HG03159 (cell line): Measurements from ENCODE around the gene UEVLD.

Experiments
- ATAC-seq: cut with Tn5 transposase; IDR thresholded peaks from one replicate; pipeline ENCODE4 v1.9.1; 2021; ENCODE audit warnings: mild to moderate bottlenecking, moderate library complexity; ENCODE audit not compliant: unreplicated experiment

The UEVLD gene

GRCh38 chr11:18590571-18590970 is 2.0 kb upstream of the UEVLD start:
- ATAC-seq, result no peak

- no peak for ATAC-seq
These were observed 6.7 kb downstream of the UEVLD start for GRCh38 chr11:18581825-18582224.

GRCh38 chr11:18580113-18580766 is 8.3 kb downstream of the UEVLD start:
- ATAC-seq, result no peak

DNA sequence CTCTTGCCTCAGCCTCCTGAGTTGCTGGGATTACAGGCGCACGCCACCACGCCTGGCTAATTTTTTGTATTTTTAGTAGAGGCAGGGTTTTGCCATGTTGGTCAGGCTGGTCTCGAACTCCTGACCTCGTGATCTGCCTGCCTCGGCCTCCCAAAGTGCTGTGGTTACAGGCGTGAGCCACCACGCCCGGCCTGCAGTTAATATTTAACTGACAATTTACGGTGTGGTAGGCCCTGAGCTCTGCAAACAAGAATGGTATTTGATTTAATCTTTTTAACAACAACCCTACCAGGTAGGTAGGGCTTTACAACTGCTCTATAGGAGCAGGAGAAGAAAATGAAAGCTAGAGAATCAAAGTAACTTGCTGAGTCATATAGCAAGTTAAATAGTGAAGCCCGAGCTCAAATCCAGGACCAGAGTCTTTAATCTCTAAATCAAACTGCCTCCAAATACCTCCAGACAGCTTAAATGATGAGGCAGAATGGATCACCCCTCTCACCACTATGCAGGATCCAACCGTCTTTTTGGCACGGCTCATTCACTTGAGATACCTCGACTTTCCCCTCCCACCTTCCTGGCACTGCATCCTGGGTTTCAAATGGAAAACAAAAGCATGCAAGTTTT is 9.4 kb downstream of the UEVLD start:
- peak; percentile 87 for ATAC-seq

- ATAC-seq, result no peak
These were observed 13.2 kb downstream of the UEVLD start for GRCh38 chr11:18575361-18575760.

DNA sequence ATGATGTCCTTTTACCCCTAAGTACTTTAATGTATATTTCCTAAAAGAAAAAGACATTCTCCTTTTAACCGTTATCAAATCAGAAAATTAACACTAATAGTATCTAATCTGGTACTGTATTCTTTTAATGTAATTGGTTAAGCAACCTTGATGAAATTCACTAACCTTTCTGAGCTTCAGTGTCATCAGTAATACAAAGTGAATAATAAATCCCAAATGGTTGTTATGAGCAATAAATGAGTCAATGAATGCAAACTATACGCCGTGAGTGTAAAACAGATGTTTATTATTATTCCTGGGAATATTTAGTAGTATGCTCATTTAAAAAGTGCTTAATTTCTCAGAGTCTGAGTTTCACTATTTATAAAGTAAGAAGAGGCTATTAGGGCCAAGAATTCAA is 21.5 kb downstream of the UEVLD start:
- ATAC-seq, result no peak

DNA sequence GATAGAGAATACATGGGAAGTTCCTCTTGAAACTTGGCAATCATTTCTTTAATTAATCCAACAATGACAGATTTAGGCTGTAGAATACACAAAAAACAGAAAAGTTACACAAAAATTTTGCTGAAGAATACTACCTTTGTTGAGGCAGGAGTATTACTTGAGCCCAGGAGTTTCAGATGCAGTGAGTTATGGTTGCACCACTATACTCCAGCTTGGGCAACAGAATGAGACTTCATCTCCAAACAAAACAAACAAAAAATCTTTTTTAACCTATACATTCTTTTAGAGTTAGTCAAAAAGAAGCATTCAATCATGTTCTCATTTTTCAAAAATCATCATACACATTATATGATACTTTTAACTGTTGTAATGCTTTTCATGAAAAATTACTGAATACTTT is 22.1 kb downstream of the UEVLD start:
- no peak for ATAC-seq

DNA sequence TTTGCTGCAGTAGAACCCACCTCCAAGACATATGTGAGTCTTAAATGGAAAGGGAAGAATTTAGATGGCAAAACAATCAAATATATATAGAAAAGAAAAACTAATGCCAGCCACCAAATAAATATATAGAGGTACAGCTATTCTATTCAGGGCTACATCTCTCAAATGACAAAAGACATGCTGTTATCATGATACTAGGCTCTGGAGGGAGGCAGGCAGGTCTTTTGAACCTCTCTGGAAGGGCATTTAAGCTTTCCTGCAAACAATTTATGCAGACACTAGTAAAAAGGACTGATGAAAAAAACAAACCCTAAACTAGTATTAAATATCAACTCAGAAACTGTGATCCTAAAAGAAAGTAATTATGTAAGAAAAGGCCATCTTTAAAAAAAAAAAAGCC is 24.4 kb downstream of the UEVLD start:
- ATAC-seq, result no peak

GRCh38 chr11:18563090-18563730 is 25.3 kb downstream of the UEVLD start:
- no peak for ATAC-seq

GRCh38 chr11:18548001-18548400 is 40.5 kb downstream of the UEVLD start:
- ATAC-seq, result no peak

DNA sequence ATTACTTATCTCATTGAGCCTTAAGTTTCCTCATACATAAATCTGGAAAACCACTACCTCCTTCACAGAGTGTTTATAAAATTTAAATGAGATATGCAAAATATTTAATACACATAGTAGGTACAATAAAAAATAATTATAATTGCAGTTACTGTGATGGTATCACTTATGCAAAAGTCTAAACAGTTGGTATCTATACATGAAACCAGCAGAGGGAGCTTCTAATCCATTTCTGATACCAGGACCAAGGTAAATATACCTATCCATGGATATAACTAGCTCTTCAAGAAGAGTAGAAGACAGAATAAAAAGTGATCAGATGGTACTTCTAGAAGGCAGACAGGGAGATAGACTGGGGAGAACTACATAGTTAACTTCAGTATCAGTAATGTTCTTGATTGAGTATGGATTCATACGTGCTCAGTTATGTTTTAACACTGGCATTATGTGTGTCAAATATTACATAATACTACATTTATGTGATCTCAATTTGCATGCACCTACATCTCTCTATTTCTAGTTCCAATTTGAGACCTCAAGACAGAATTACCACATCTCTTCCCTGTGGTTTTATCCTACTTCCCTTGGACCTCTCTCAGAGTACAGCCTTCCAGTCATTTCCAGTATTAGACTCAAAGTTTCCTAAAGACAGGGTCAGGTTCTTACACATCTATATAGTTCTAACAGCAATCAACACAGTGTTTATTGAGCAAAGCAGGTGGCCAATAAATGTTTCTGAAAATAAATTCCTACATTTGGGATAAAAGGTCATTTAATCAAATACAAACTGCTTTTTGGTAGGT is 48.1 kb downstream of the UEVLD start:
- no peak for ATAC-seq

GRCh38 chr11:18536209-18536608 is 52.3 kb downstream of the UEVLD start:
- no peak for ATAC-seq

GRCh38 chr11:18534245-18534644 is 54.3 kb downstream of the UEVLD start:
- ATAC-seq, result no peak

DNA sequence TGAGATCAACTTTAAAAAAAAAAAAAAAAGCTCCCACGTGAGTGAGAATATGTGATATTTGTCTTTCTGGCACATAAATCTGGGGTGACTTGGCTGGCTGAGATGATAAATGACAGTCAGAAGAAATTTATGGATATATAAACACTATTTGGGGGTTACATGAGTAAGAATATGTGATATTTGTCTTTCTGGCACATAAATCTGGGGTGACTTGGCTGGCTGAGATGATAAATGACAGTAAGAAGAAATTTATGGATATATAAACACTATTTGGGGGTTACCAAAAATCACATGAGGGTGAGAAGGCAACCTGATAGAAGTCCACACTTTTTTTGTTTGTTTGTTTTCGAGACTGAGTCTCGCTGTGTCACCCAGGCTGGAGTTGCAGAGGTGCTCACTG is 55.2 kb downstream of the UEVLD start:
- no peak for ATAC-seq

DNA sequence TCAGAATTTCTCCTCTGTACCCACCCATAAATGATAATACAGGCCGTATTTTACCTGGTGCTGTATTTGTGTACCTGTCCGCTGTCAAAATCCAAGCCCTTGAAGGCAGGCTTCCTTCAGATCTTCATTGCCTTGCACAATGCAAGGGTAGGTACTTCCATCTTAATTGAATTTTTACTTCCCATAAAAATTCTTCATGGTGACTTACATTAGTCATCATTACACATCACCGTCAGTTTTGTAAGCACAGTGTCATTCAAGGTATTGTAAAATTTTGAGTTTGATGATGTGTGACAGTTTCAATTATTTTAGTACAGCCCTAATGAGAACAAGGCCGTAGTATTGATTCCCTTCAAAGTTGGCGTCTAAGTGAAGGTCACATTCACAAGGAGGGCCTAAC is 61.0 kb downstream of the UEVLD start:
- ATAC-seq, result no peak

DNA sequence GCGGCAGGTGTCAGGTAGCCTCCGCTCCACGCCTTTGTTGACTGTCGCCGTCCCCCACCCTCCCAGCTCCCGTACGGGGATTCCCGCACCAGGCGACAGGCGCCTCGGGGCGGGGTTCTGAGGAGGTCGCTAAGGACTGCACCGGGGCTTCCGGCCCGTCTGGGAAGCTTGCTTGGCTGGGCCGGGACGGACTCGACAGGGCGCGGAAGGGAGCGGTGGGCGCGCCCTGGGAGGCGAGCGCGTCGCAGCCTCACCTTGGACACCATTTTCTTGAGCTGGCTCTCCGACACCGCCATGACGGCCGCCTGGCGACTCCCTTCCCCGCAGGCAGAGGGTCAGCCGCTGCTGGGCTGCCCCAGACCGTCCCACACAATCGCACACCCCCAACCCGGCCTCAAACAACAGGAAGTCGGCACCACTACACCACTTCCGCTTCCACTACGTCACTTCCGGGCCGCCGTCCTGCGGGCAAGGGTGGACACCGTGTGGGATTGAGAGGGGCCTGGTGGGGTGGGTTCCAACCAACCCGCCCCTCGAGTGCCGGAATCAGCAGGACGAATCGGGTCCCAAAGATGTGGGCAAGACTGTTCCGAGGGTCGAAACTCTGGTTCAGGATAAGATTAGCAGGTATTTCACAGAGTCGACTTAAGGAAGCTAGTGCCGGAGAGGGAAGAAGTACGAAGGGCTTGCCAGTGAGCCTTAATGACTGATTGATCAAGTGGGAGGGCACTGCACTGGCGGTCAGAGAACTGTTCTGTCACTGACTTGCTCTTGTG is 61.8 kb downstream of the UEVLD start, which contains the start of gene TSG101:
Gene TSG101, minus strand, starts transcription at position 422 of the 776 bp plus-strand sequence. Its CDS starts 126 bp downstream, at position 296.
- peak; percentile 95 for ATAC-seq

GRCh38 chr11:18526130-18526520 is 62.4 kb downstream of the UEVLD start:
- no peak for ATAC-seq

GRCh38 chr11:18524248-18524647 is 64.3 kb downstream of the UEVLD start:
- ATAC-seq, result no peak

GRCh38 chr11:18523084-18523483 is 65.5 kb downstream of the UEVLD start:
- no peak for ATAC-seq

DNA sequence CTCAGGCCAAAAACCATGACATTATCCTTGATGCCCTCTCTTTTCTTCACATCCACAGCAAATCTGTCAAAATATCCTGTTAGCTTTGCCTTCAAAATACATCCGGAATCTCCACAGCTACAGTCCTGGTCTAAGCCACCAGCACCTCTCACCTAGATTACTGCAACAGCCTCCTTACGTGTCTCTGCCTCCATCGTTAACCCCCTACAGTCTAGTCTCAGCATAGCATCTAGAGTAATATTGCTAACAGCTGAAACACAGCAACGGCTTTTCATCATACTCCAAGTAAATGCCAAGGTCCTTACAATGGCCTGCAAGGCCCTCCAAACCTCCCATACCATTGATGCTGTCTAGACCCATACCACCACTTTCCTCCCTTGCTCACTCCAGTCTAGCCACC is 66.1 kb downstream of the UEVLD start:
- no peak for ATAC-seq

DNA sequence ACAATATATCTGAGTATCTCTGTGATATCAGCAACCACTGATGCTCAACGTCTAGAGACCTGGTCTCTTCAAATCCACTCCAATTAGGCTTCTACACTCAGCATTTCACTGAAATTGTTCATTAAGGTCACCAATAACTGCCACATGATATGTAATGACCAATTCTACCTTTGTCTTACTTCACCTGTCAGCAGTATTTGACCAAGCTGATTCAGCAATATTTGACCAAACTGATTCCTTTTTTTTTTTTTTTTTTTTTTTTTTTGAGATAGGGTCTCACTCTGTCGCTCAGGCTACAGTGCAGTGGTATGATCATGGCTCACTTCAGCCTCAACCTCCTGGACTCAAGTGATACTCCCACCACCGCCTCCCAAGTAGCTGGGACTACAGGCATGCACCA is 67.4 kb downstream of the UEVLD start:
- no peak for ATAC-seq
